AG04449 (cell line): ENCODE results near the gene SIMC1.
A peak's percentile ranks its signal among the peaks of the same experiment; 100 is the strongest.

ENCODE experiments used
- CTCF ChIA-PET: fragments of 350-600 bp; formaldehyde crosslinking; extraction: SDS; loops from one replicate; lab custom pipeline; 2021; ENCODE audit warnings: antibody characterized with exemption; lab: Yijun Ruan, JAX
- POLR2A ChIA-PET: fragments of 400-600, 350-600 bp; formaldehyde crosslinking; extraction: SDS; loops from one replicate; lab custom pipeline; 2020; ENCODE audit warnings: antibody characterized with exemption, inconsistent platforms; lab: Yijun Ruan, JAX
- DNase-seq: peaks from one replicate; pipeline ENCODE4 v3.0.0-alpha.2; 2010; ENCODE audit warnings: low read depth, low spot score
- H3K4me3 ChIP-seq: 2 replicates; pipeline ENCODE4 v1.5.1; 2011; ENCODE audit warnings: low read depth, mild to moderate bottlenecking, control low read depth, low read length
- TF ChIP-seq, protein P1 (sequence below): IDR thresholded peaks from one replicate; pipeline ENCODE4 v1.5.1; 2011; ENCODE audit warnings: mild to moderate bottlenecking, moderate library complexity, low read length, control low read depth, inconsistent platforms; ENCODE audit not compliant: insufficient read depth; ENCODE audit errors: missing control alignments

The SIMC1 gene

DNA sequence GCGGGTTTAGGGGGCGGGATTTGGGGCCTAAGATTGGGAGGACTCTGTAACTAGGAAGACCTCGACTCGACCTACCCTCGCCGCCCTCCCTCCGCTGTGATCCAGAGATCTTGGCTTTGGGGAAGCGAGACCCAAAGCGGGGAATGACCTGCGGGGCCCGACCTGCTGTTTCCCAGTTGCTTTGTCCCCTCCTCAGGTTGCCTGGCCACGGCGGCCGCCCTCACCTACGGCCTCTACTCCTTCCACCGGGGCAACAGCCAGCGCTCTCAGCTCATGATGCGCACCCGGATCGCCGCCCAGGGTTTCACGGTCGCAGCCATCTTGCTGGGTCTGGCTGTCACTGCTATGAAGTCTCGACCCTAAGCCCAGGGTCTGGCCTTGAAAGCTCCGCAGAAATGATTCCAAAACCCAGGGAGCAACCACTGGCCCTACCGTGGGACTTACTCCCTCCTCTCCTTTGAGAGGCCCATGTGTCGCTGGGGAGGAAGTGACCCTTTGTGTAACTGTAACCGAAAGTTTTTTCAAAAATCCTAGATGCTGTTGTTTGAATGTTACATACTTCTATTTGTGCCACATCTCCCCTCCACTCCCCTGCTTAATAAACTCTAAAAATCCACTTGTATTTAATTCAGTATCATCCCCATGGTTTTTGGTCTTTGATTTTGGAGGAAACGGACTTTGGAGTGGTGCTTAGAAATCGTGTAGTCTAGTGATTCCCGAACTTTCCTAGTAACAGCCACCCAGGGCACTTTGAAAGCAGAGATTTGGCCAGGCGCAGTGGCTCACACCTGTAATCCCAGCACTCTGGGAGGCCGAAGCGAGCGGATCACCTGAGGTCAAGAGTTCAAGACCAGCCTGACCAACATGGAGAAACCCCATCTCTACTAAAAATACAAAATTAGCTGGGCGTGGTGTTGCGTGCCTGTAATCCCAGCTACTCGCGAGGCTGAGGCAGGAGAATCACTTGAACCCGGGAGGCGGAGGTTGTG, 151.2 kb downstream of the SIMC1 start:
- no peak for DNase-seq
- H3K4me3 ChIP-seq, result peak overlapping the region; percentile 95
- CTCF ChIA-PET, result interaction anchor here (0.7 to 2.2 kb wide), 2 partner anchors 27 to 58 kb away, joined by 5 to 7 read pairs; partner anchors contain the start of gene CLTB
- TF ChIP-seq, protein P1, sequence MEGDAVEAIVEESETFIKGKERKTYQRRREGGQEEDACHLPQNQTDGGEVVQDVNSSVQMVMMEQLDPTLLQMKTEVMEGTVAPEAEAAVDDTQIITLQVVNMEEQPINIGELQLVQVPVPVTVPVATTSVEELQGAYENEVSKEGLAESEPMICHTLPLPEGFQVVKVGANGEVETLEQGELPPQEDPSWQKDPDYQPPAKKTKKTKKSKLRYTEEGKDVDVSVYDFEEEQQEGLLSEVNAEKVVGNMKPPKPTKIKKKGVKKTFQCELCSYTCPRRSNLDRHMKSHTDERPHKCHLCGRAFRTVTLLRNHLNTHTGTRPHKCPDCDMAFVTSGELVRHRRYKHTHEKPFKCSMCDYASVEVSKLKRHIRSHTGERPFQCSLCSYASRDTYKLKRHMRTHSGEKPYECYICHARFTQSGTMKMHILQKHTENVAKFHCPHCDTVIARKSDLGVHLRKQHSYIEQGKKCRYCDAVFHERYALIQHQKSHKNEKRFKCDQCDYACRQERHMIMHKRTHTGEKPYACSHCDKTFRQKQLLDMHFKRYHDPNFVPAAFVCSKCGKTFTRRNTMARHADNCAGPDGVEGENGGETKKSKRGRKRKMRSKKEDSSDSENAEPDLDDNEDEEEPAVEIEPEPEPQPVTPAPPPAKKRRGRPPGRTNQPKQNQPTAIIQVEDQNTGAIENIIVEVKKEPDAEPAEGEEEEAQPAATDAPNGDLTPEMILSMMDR, result no peak
- POLR2A ChIA-PET, result interaction anchor here (0.8 kb wide), 1 partner anchor 11 kb away, joined by 4 read pairs; no protein-coding TSS in a partner anchor

DNA sequence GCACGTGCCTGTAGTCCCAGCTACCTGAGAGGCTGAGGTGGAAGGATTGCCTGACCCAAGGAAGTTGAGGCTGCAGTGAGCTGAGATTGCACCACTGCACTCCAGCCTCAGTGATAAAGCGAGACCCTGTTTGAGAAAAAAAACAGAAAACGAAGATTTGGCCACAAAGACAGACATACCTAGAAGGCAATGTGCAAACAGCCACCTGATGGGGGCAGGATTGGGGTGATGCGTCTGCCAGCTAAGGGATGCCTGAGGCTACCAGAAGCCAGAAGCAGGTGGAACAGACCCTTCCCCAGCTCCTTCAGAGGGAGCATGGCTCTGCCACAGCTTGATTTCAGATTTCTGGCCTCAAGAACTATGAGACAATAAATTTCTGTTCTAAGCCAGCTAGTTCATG, 153.3 kb downstream of the SIMC1 start:
- POLR2A ChIA-PET, result no interaction called here
- no peak for DNase-seq
- CTCF ChIA-PET, result interaction anchor here (1.0 to 1.4 kb wide), 3 partner anchors 12 to 269 kb away, joined by 3 to 4 read pairs (median 3); no protein-coding TSS in a partner anchor
- no peak overlapping the region for H3K4me3 ChIP-seq
- TF ChIP-seq, protein P1, result no peak

DNA sequence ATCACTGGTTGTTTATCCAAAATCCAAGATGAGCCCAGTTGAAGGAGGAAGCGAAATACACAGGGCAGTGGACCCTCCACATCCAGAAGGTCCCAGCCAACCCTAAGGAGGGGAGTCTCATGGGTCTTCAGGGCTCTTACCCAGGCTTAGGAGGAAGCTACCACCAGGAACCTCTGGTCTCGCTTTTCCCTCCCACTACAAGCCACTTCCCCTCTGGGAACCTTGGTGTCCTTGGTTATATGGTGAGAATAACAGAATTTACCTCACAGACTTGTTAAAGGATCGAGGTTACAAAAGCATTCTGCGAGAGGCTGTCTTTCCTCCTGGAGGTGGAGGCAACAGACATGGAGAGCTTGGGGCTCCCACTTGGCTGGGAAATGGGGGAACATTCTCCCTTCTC, 153.8 kb downstream of the SIMC1 start:
- H3K4me3 ChIP-seq, result no peak overlapping the region
- no peak for DNase-seq
- POLR2A ChIA-PET, result no interaction called here
- CTCF ChIA-PET, result interaction anchor here (1.2 to 1.4 kb wide), 3 partner anchors 55 to 269 kb away, joined by 3 to 4 read pairs (median 4); no protein-coding TSS in a partner anchor
- TF ChIP-seq, protein P1, result no peak

DNA sequence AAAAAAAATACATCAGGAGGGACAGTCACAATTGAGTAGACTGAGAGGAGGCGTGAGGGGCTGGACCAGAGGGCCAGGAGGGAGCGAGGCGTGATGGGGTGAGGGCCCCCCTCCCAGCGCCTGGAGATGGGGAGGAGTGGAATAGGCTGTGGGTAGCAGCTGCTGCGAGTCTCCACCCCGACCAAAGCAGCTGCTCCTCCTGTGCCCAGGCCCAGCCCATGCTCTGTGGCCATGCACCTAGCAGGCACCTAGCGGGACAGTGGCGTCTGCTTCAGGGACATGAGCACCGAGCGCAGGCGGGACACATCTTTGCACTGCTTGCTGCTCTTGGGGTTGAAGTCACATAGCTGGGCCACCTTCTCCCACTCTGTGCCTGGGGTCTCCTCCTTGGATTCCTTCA, 154.3 kb downstream of the SIMC1 start:
- ChIA-PET POLR2A (no interaction called here), CTCF (interaction anchor here (1.2 to 1.3 kb wide), 3 partner anchors 23 to 56 kb away, joined by 3 to 4 read pairs (median 4); partner anchors contain the start of gene CLTB)
- H3K4me3 ChIP-seq, result no peak overlapping the region
- TF ChIP-seq, protein P1, result no peak
- DNase-seq, result no peak

DNA sequence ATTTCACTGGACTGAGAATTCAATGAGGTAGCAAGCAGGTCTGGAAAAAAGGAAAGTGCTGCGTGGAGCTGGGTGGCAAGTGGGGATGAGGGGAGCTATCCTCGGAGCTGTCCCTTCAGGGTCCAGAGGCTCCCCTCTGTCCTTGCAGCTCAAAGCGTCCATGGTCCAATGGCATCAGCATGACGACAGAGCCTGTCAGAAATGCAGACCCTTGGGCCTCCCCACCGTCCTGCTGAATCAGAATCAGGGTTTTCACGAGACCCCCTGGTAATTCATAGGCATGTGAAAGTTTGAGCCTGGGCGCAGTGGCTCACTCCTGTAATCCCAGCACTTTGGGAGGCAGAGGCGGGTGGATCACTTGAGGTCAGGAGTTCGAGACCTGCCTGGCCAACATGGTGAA, 155.9 kb downstream of the SIMC1 start:
- ChIA-PET CTCF (interaction anchor here (1.1 kb wide), 1 partner anchor 13 kb away, joined by 6 read pairs; no protein-coding TSS in a partner anchor), POLR2A (no interaction called here)
- TF ChIP-seq, protein P1, result no peak
- DNase-seq, result no peak
- no peak overlapping the region for H3K4me3 ChIP-seq
